Measurements from ENCODE around the gene ZNF23. TPM values are rescaled to one million over a fixed set of nuclear protein-coding genes. Genes with fewer than 3 reads are reported as not detected.
"Not testable (repeated sequence)": the region's sequence is repeated elsewhere in the genome, so short reads cannot be mapped to it uniquely, and the experiment has no call there.

The ZNF23 gene
- 10 to 100 TPM in 4 of 5 donors, 1 to 10 TPM in 1; 8.2 to 14.6 (median 10.9) TPM for total RNA-seq
- 13.7 TPM for total RNA-seq (2013)
- total RNA-seq = 1.2 to 5.4 (median 2.7) reads per million in 29 experiments

DNA sequence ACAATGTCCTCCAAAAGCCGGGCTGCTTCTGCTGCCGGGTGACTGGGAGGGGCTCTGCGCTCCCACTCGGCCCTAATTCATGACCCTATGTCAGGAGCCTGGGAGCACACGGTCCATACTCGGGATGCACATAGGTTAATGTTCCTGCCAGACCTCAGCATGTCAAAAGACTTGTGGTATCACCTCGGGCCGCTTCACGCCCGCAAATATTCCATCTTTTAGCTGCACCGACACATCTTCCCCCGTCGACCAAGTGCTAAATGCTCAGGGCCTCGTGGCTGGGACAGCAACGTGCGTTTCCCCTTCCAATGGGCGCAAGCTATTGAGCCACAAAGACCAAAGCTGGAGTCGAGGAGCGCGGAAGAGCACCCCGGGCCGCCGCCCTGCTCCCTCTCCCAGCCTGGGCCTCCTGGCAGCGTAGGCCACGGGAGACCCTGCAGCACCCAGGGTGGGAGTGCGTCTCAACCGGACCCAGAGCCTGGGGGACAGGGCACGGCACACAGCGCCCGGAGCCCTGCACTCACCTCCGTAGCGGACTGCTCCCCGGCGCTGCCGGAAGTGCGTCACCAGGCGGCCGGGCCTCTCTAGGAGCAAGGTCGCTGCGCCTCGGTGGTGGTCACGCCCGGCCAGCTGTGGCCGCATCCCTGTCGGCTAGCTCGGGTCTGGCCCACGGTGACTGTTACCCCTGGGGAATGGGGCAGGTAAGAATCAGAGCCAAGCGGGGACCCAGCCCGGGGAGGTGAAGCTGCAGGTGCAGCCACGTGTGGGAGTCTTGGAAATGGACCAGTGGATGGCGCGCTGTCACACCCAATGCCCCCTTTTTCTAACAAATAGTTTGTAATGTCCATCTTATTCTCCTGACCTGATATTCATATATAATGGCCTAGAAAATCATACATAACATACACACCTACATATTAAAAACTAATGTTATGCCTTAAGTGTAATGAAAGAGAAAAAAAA, at the start of gene ZNF23:
Gene ZNF23, minus strand, starts transcription at position 562 of the 963 bp plus-strand sequence. CDS start 5,451 bp downstream, outside the sequence.
- ATAC-seq (replicated peaks in 1 of 4) (peak; percentile 96 to 98 (median 97)), DNase-seq (peak; percentile 37 to 84 (median 67))
- Histone ChIP-seq H3K27ac (ENCODE audit: low read length) (peak within 1 kb of the TSS; percentile 84), H3K36me3 (ENCODE audit: control insufficient read depth in 2 of 2, extremely low read depth in 1 of 2, insufficient read depth in 1 of 2, low read length in 1 of 2) (no peaks in the 10 kb centered on the region), H3K9me3 (no peaks in the 10 kb centered on the region), H3K4me1 (ENCODE audit: control insufficient read depth in 1 of 2, extremely low read depth in 1 of 2, insufficient read depth in 2 of 2, low read length in 2 of 2) (peaks cover 6 to 10% of the 10 kb centered on the region in 2 experiments), H3K4me3 (ENCODE audit: control insufficient read depth in 1 of 2, extremely low read depth in 1 of 2, low read length in 1 of 2) (peak within 1 kb of the TSS; percentile 93 to 96), H3K27me3 (replicated peaks in 1 of 2; ENCODE audit: control insufficient read depth in 2 of 2, extremely low read depth in 1 of 2, insufficient read depth in 2 of 2, low read length in 1 of 2) (no peaks in the 10 kb centered on the region)
- H3K4me1 Mint-ChIP-seq = peaks cover 5 to 29% (median 26%) of the 10 kb centered on the region in 3 donors
- H3K4me3 Mint-ChIP-seq = peak within 1 kb of the TSS; percentile 84 to 96 (median 94)
- H3K36me3 Mint-ChIP-seq = no peaks in the 10 kb centered on the region
- under 1% methylated on average over 45 of the region's 52 CpGs for WGBS (ENCODE audit: insufficient coverage)
- POLR2A ChIA-PET = interaction anchor here (1.8 to 1.9 kb wide), 2 partner anchors 22 to 23 kb away, joined by 7 to 18 read pairs; no protein-coding TSS in a partner anchor
- no peaks in the 10 kb centered on the region for H3K9me3 Mint-ChIP-seq
- no peaks in the 10 kb centered on the region for H3K27me3 Mint-ChIP-seq
- peak within 1 kb of the TSS; percentile 89 to 94 for H3K27ac Mint-ChIP-seq
- CTCF ChIA-PET = interaction anchor here in 1 of 2 donors (1.1 kb wide), 1 partner anchor 22 kb away, joined by 11 read pairs; no protein-coding TSS in a partner anchor

DNA sequence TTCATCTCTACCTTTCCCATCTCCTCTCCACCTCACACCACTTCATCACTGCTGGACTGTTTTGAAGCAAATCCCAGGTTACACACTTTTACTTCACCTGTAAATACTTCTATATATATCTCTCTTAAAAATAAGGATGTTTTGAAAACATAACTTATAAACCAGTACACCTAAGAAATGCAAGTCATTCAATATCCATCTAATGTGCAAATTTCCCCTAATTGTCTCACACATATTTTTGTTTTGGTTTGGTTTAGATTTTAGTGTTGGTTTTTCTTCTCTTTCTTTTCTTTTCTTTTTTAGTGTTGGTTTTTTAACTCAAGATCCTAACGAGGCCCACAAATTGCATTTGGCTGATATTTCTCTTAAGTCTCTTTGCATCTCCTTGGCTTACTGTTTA, 45.0 kb upstream of the ZNF23 start:
- peaks cover 2 to 5% of the 10 kb centered on the region in 2 experiments for H3K27me3 ChIP-seq (replicated peaks in 1 of 2; ENCODE audit: control insufficient read depth in 2 of 2, extremely low read depth in 1 of 2, insufficient read depth in 2 of 2, low read length in 1 of 2)
- no peaks in the 10 kb centered on the region for H3K4me1 ChIP-seq (ENCODE audit: control insufficient read depth in 1 of 2, extremely low read depth in 1 of 2, insufficient read depth in 2 of 2, low read length in 2 of 2)
- POLR2A ChIA-PET = no interaction called here
- no peak overlapping the region for H3K27ac ChIP-seq (ENCODE audit: low read length)
- Mint-ChIP-seq H3K27me3 (peaks cover 6 to 21% of the 10 kb centered on the region in 2 donors), H3K27ac (no peak overlapping the region), H3K4me1 (no peaks in the 10 kb centered on the region), H3K9me3 (no peaks in the 10 kb centered on the region), H3K36me3 (no peaks in the 10 kb centered on the region), H3K4me3 (no peak overlapping the region)
- no peaks in the 10 kb centered on the region for H3K9me3 ChIP-seq
- no peaks in the 10 kb centered on the region for H3K36me3 ChIP-seq (ENCODE audit: control insufficient read depth in 2 of 2, extremely low read depth in 1 of 2, insufficient read depth in 1 of 2, low read length in 1 of 2)
- WGBS (ENCODE audit: insufficient coverage) = 50% methylated on average over 1 of the region's 1 CpG
- DNase-seq (no peak), ATAC-seq (replicated peaks in 1 of 4) (no peak)
- CTCF ChIA-PET = no interaction called here
- no peak overlapping the region for H3K4me3 ChIP-seq (ENCODE audit: control insufficient read depth in 1 of 2, extremely low read depth in 1 of 2, low read length in 1 of 2)

GRCh38 chr16:71504901-71505300, 42.9 kb upstream of the ZNF23 start:
- ATAC-seq (replicated peaks in 1 of 4) (no peak), DNase-seq (no peak)
- Mint-ChIP-seq H3K36me3 (no peaks in the 10 kb centered on the region), H3K27ac (no peak overlapping the region), H3K4me3 (no peak overlapping the region), H3K9me3 (no peaks in the 10 kb centered on the region), H3K27me3 (peaks cover 5 to 11% of the 10 kb centered on the region in 2 donors), H3K4me1 (no peaks in the 10 kb centered on the region)
- Histone ChIP-seq H3K9me3 (no peaks in the 10 kb centered on the region), H3K27ac (ENCODE audit: low read length) (no peak overlapping the region), H3K4me3 (ENCODE audit: control insufficient read depth in 1 of 2, extremely low read depth in 1 of 2, low read length in 1 of 2) (no peak overlapping the region), H3K36me3 (ENCODE audit: control insufficient read depth in 2 of 2, extremely low read depth in 1 of 2, insufficient read depth in 1 of 2, low read length in 1 of 2) (no peaks in the 10 kb centered on the region), H3K27me3 (replicated peaks in 1 of 2; ENCODE audit: control insufficient read depth in 2 of 2, extremely low read depth in 1 of 2, insufficient read depth in 2 of 2, low read length in 1 of 2) (peaks cover 4 to 6% of the 10 kb centered on the region in 2 experiments), H3K4me1 (ENCODE audit: control insufficient read depth in 1 of 2, extremely low read depth in 1 of 2, insufficient read depth in 2 of 2, low read length in 2 of 2) (no peaks in the 10 kb centered on the region)
- ChIA-PET CTCF (no interaction called here), POLR2A (no interaction called here)
- WGBS (ENCODE audit: insufficient coverage) = 79% methylated on average over 2 of the region's 5 CpGs

GRCh38 chr16:71504051-71504450, 42.0 kb upstream of the ZNF23 start:
- H3K36me3 Mint-ChIP-seq; H3K9me3 Mint-ChIP-seq; H3K27ac ChIP-seq (ENCODE audit: low read length); H3K4me3 ChIP-seq (ENCODE audit: control insufficient read depth in 1 of 2, extremely low read depth in 1 of 2, low read length in 1 of 2); H3K4me1 ChIP-seq (ENCODE audit: control insufficient read depth in 1 of 2, extremely low read depth in 1 of 2, insufficient read depth in 2 of 2, low read length in 2 of 2); H3K4me3 Mint-ChIP-seq; H3K4me1 Mint-ChIP-seq; H3K27me3 ChIP-seq (replicated peaks in 1 of 2; ENCODE audit: control insufficient read depth in 2 of 2, extremely low read depth in 1 of 2, insufficient read depth in 2 of 2, low read length in 1 of 2); ATAC-seq (replicated peaks in 1 of 4); POLR2A ChIA-PET; H3K9me3 ChIP-seq; H3K36me3 ChIP-seq (ENCODE audit: control insufficient read depth in 2 of 2, extremely low read depth in 1 of 2, insufficient read depth in 1 of 2, low read length in 1 of 2); H3K27ac Mint-ChIP-seq; DNase-seq: not testable (repeated sequence)
- CTCF ChIA-PET = interaction anchor here in 1 of 2 donors (0.7 kb wide), 1 partner anchor 129 kb away, joined by 3 read pairs; no protein-coding TSS in a partner anchor
- H3K27me3 Mint-ChIP-seq = peaks cover 8 to 11% of the 10 kb centered on the region in 2 donors
- WGBS (ENCODE audit: insufficient coverage) = 25% methylated on average over 2 of the region's 7 CpGs

DNA sequence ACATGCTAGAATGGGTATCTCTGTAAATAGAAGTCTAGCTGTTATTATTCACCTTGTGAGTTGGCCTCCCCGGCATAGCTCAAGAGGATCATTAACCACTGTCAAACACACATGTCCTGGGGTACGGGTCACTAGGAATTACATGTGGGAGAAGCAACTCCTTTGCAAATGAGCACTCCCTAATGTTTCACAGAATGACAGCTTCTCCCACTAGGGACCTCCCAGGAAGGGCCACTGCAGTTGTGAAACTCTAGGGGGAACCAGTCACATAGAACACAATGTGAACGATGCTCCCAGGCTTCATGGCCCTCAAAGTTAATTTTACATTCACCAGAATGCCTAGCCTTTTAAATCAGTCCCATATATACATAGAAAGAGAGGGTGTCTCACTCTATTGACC, 39.5 kb upstream of the ZNF23 start:
- WGBS (ENCODE audit: insufficient coverage) = no CpG with 5 or more reads among the region's 3 CpGs
- no peaks in the 10 kb centered on the region for H3K4me1 ChIP-seq (ENCODE audit: control insufficient read depth in 1 of 2, extremely low read depth in 1 of 2, insufficient read depth in 2 of 2, low read length in 2 of 2)
- DNase-seq (no peak), ATAC-seq (replicated peaks in 1 of 4) (no peak)
- ChIA-PET CTCF (interaction anchor here in 1 of 2 donors (4.5 kb wide), 1 partner anchor 89 kb away, joined by 73 read pairs; no protein-coding TSS in a partner anchor), POLR2A (no interaction called here)
- H3K9me3 ChIP-seq = no peaks in the 10 kb centered on the region
- H3K27ac ChIP-seq (ENCODE audit: low read length) = no peak overlapping the region
- H3K4me3 Mint-ChIP-seq = no peak overlapping the region
- H3K36me3 Mint-ChIP-seq = no peaks in the 10 kb centered on the region
- no peak overlapping the region for H3K4me3 ChIP-seq (ENCODE audit: control insufficient read depth in 1 of 2, extremely low read depth in 1 of 2, low read length in 1 of 2)
- H3K27ac Mint-ChIP-seq = no peak overlapping the region
- H3K4me1 Mint-ChIP-seq = no peaks in the 10 kb centered on the region
- H3K27me3 ChIP-seq (replicated peaks in 1 of 2; ENCODE audit: control insufficient read depth in 2 of 2, extremely low read depth in 1 of 2, insufficient read depth in 2 of 2, low read length in 1 of 2) = peaks cover 4 to 8% of the 10 kb centered on the region in 2 experiments
- H3K36me3 ChIP-seq (ENCODE audit: control insufficient read depth in 2 of 2, extremely low read depth in 1 of 2, insufficient read depth in 1 of 2, low read length in 1 of 2) = no peaks in the 10 kb centered on the region
- peaks cover 8 to 10% of the 10 kb centered on the region in 2 donors for H3K27me3 Mint-ChIP-seq
- no peaks in the 10 kb centered on the region for H3K9me3 Mint-ChIP-seq

DNA sequence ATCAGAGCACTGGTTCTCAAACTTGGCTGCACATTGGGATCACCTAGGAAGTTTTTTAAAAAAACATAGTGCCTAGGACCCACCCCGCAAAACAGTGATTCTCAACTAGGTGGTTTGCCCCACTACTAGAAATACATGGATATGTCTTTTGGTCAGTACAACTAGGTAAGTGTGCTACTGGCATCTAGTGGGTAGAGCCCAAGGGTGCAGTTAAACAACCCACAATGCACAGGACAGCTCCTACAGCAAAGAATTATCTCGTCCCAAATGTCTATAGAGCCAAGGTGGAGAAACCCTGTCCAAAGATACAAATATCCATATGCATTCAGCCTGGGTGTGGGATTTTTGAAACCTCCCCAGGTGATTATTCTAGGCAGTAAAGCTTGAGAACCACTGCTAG, 38.9 kb upstream of the ZNF23 start:
- Histone ChIP-seq H3K4me3 (ENCODE audit: control insufficient read depth in 1 of 2, extremely low read depth in 1 of 2, low read length in 1 of 2) (no peak overlapping the region), H3K9me3 (no peaks in the 10 kb centered on the region), H3K36me3 (ENCODE audit: control insufficient read depth in 2 of 2, extremely low read depth in 1 of 2, insufficient read depth in 1 of 2, low read length in 1 of 2) (no peaks in the 10 kb centered on the region), H3K27ac (ENCODE audit: low read length) (no peak overlapping the region), H3K27me3 (replicated peaks in 1 of 2; ENCODE audit: control insufficient read depth in 2 of 2, extremely low read depth in 1 of 2, insufficient read depth in 2 of 2, low read length in 1 of 2) (peaks cover 4 to 7% of the 10 kb centered on the region in 2 experiments), H3K4me1 (ENCODE audit: control insufficient read depth in 1 of 2, extremely low read depth in 1 of 2, insufficient read depth in 2 of 2, low read length in 2 of 2) (no peaks in the 10 kb centered on the region)
- ChIA-PET CTCF (interaction anchor here (0.6 to 4.5 kb wide), 5 partner anchors 13 to 266 kb away, joined by 3 to 73 read pairs (median 4); no protein-coding TSS in a partner anchor), POLR2A (no interaction called here)
- WGBS (ENCODE audit: insufficient coverage) = 100% methylated on average over 1 of the region's 2 CpGs
- no peak for ATAC-seq (replicated peaks in 1 of 4)
- no peak overlapping the region for H3K27ac Mint-ChIP-seq
- DNase-seq = no peak
- H3K36me3 Mint-ChIP-seq = no peaks in the 10 kb centered on the region
- H3K27me3 Mint-ChIP-seq = peaks cover 8 to 10% of the 10 kb centered on the region in 2 donors
- no peaks in the 10 kb centered on the region for H3K4me1 Mint-ChIP-seq
- H3K4me3 Mint-ChIP-seq = no peak overlapping the region
- H3K9me3 Mint-ChIP-seq = no peaks in the 10 kb centered on the region

Data from T-cell (primary cell).